Type B pancreatic cell (in vitro differentiated cells): ENCODE measurements around the gene OTOP2. TPM values are rescaled to one million over a fixed set of nuclear protein-coding genes. Genes with fewer than 3 reads are reported as not detected.

Source experiments
- DNase-seq: peaks from one replicate; pipeline ENCODE4 v3.0.0; 2021; ENCODE audit warnings: mixed read lengths; ENCODE audit not compliant: unreplicated experiment; ENCODE audit errors: extremely low spot score
- H3K27ac Mint-ChIP-seq: 2 replicates; pipeline ENCODE4 v1.8.0; 2021; ENCODE audit warnings: mild to moderate bottlenecking, mixed read lengths
- H3K27me3 Mint-ChIP-seq: 2 replicates; pipeline ENCODE4 v1.8.0; 2021; ENCODE audit warnings: mixed read lengths
- H3K36me3 Mint-ChIP-seq: 2 replicates; pipeline ENCODE4 v1.8.0; 2021; ENCODE audit warnings: mixed read lengths
- H3K4me1 Mint-ChIP-seq: one replicate; pipeline ENCODE4 v1.8.0; 2021; ENCODE audit warnings: mixed read lengths; ENCODE audit not compliant: unreplicated experiment
- H3K4me3 Mint-ChIP-seq: 2 replicates; pipeline ENCODE4 v1.8.0; 2021; ENCODE audit warnings: mild to moderate bottlenecking, mixed read lengths
- H3K9me3 Mint-ChIP-seq: 2 replicates; pipeline ENCODE4 v1.8.0; 2021; ENCODE audit warnings: mixed read lengths
- total RNA-seq: library from RNA; stranded (reverse); gene quantifications from 2 replicates; pipeline ENCODE4 v1.2.1, GENCODE V29; 2021; ENCODE audit warnings: low replicate concordance
- TF ChIP-seq, protein P1 (sequence below): fragments of 200-600 bp; sonication (generic); conservative IDR thresholded peaks from 2 replicates; pipeline ENCODE4 v1.5.0; 2021; ENCODE audit warnings: antibody characterized with exemption, mild to moderate bottlenecking

OTOP2 gene
- total RNA-seq, 1 donor from 2014 or later: not detected

- TF ChIP-seq, protein P1, sequence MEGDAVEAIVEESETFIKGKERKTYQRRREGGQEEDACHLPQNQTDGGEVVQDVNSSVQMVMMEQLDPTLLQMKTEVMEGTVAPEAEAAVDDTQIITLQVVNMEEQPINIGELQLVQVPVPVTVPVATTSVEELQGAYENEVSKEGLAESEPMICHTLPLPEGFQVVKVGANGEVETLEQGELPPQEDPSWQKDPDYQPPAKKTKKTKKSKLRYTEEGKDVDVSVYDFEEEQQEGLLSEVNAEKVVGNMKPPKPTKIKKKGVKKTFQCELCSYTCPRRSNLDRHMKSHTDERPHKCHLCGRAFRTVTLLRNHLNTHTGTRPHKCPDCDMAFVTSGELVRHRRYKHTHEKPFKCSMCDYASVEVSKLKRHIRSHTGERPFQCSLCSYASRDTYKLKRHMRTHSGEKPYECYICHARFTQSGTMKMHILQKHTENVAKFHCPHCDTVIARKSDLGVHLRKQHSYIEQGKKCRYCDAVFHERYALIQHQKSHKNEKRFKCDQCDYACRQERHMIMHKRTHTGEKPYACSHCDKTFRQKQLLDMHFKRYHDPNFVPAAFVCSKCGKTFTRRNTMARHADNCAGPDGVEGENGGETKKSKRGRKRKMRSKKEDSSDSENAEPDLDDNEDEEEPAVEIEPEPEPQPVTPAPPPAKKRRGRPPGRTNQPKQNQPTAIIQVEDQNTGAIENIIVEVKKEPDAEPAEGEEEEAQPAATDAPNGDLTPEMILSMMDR: no peak
- Mint-ChIP-seq H3K27ac (peak overlapping the region; percentile 56), H3K4me3 (no peak overlapping the region), H3K9me3 (no peaks in the 10 kb centered on the region), H3K4me1 (no peaks in the 10 kb centered on the region), H3K36me3 (no peaks in the 10 kb centered on the region), H3K27me3 (peaks cover 46% of the 10 kb centered on the region)
- no peak for DNase-seq
Observed at GRCh38 chr17:74947041-74947754, 23.1 kb downstream of the OTOP2 start.

- Mint-ChIP-seq H3K27me3 (peaks cover 24% of the 10 kb centered on the region), H3K9me3 (no peaks in the 10 kb centered on the region), H3K4me3 (no peak overlapping the region), H3K36me3 (no peaks in the 10 kb centered on the region), H3K27ac (no peak overlapping the region), H3K4me1 (no peaks in the 10 kb centered on the region)
- no peak for DNase-seq
- TF ChIP-seq, protein P1: no peak
Observed at GRCh38 chr17:74949455-74950115, 25.5 kb downstream of the OTOP2 start.

DNA sequence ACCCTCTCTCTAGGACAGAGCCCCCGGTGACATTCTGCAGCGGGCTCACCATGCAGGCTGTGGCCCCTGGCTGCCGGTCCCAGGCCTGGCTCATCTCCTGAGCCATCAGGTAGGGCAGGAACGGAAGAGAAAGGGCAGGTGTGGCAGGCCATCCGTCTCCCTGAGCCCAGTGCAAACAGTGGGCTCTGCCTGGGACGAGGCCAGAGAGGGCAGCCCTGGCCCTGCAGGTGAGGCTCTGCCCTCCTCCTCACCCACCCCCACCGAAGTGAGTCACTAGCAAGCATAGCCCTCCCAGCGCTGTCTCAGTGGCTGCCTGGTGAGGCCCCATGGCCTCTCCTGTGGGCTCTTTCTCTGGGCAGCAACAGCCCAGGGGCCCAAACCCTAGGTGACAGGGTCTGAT, 26.1 kb downstream of the OTOP2 start:
- Mint-ChIP-seq H3K9me3 (no peaks in the 10 kb centered on the region), H3K27ac (no peak overlapping the region), H3K27me3 (peaks cover 20% of the 10 kb centered on the region), H3K4me1 (no peaks in the 10 kb centered on the region), H3K4me3 (no peak overlapping the region), H3K36me3 (no peaks in the 10 kb centered on the region)
- TF ChIP-seq, protein P1: no peak
- DNase-seq: no peak

DNA sequence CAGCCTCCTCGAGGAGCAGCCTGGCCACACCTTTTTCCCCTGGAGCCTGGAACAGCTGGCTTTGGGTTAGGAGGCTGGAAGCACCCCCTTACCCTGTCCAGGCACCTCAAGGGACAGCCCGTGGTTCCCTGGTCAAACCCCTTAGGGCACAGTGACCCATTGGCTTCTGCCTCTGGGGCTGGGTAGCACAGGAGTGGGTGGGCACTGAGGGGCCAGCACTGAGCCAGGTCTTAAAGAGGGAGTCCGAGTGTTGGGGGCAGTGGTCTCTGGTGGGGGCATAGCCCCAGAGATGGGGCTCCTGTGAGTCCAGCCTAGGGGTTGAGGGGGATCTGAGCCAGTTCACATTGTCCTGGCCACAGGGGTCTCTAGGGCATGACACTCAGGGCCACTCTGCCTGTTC, 27.0 kb downstream of the OTOP2 start:
- H3K4me1 Mint-ChIP-seq: no peaks in the 10 kb centered on the region
- H3K36me3 Mint-ChIP-seq: no peaks in the 10 kb centered on the region
- TF ChIP-seq, protein P1: no peak

GRCh38 chr17:74951680-74952421, 27.8 kb downstream of the OTOP2 start:
- Mint-ChIP-seq H3K9me3 (no peaks in the 10 kb centered on the region), H3K4me1 (no peaks in the 10 kb centered on the region), H3K27ac (no peak overlapping the region), H3K4me3 (no peak overlapping the region), H3K36me3 (no peaks in the 10 kb centered on the region), H3K27me3 (peaks cover 11% of the 10 kb centered on the region)
- DNase-seq: no peak
- TF ChIP-seq, protein P1: no peak

More for the DNA sequence above, 27.0 kb downstream of the OTOP2 start:
- Mint-ChIP-seq H3K27ac (no peak overlapping the region), H3K27me3 (peaks cover 12% of the 10 kb centered on the region), H3K4me3 (no peak overlapping the region), H3K9me3 (no peaks in the 10 kb centered on the region)
- DNase-seq: no peak
